ENCODE results near the gene YRDC. TPM values are rescaled to one million over a fixed set of nuclear protein-coding genes. Genes with fewer than 3 reads are reported as not detected.

YRDC gene
- polyA plus RNA-seq, 1 donor (not counting 4 experiments of a cell fraction or from before 2014, with no cell fraction given): 22.2 TPM

- TF ChIP-seq EZH2 (IDR thresholded peaks at IDR 0.05; ENCODE audit: low read length) (no peak), CTCF (optimal IDR thresholded peaks at IDR 0.05 in 1 of 3, IDR thresholded peaks at IDR 0.05 in 1 of 3, conservative IDR thresholded peaks at IDR 0.05 in 1 of 3; ENCODE audit: extremely low read depth in 1 of 3, insufficient read depth in 2 of 3, low read length in 3 of 3) (no peak)
- dilution Hi-C loops (cut with MboI; ENCODE audit: extremely low pct_ligation_motif_present, low sequenced_read_pairs): no loop called here
- DNase-seq (ENCODE audit: low read depth, low spot score) (no peak), FAIRE-seq (no peak)
- Histone ChIP-seq H3K27ac (ENCODE audit: control insufficient read depth, insufficient read depth, low read length) (no peak overlapping the region), H3K4me1 (ENCODE audit: control insufficient read depth, extremely low read depth, insufficient read depth, low read length) (peaks cover 5% of the 10 kb centered on the region), H3K79me2 (ENCODE audit: control insufficient read depth, insufficient read depth, low read length) (no peaks in the 10 kb centered on the region), H4K20me1 (ENCODE audit: control insufficient read depth, extremely low read depth, insufficient read depth, low read length) (no peaks in the 10 kb centered on the region), H3K4me2 (ENCODE audit: control insufficient read depth, extremely low read depth, insufficient read depth, low read depth, low read length) (no peak overlapping the region), H3K9ac (ENCODE audit: control insufficient read depth, extremely low read depth, insufficient read depth, low read length) (no peak overlapping the region), H3K9me1 (ENCODE audit: control insufficient read depth, extremely low read depth, insufficient read depth, low read length) (no peaks in the 10 kb centered on the region), H3K36me3 (ENCODE audit: control insufficient read depth in 2 of 2, extremely low read depth in 1 of 2, insufficient read depth in 2 of 2, low read length in 2 of 2) (peaks cover 21 to 23% of the 10 kb centered on the region in 2 experiments), H3K9me3 (ENCODE audit: control insufficient read depth, low read depth, low read length) (no peaks in the 10 kb centered on the region), H2AFZ (ENCODE audit: control insufficient read depth, low read length) (no peak overlapping the region), H3K4me3 (ENCODE audit: control insufficient read depth in 2 of 3, extremely low read depth in 1 of 3, insufficient read depth in 2 of 3, low read depth in 1 of 3, low read length in 3 of 3) (no peak overlapping the region), H3K27me3 (ENCODE audit: control insufficient read depth, extremely low read depth, insufficient read depth, low read length) (no peaks in the 10 kb centered on the region)
Measured at GRCh38 chr1:37825506-37825905, 17.5 kb upstream of the YRDC start.

- FAIRE-seq: no peak
- dilution Hi-C loops (cut with MboI; ENCODE audit: extremely low pct_ligation_motif_present, low sequenced_read_pairs): no loop called here
- no peak overlapping the region for H3K4me2 ChIP-seq (ENCODE audit: control insufficient read depth, extremely low read depth, insufficient read depth, low read depth, low read length)
Measured at GRCh38 chr1:37824001-37824400, 16.0 kb upstream of the YRDC start.

More at GRCh38 chr1:37824001-37824400, 16.0 kb upstream of the YRDC start:
- Histone ChIP-seq H3K79me2 (ENCODE audit: control insufficient read depth, insufficient read depth, low read length) (no peaks in the 10 kb centered on the region), H4K20me1 (ENCODE audit: control insufficient read depth, extremely low read depth, insufficient read depth, low read length) (no peaks in the 10 kb centered on the region), H3K9me3 (ENCODE audit: control insufficient read depth, low read depth, low read length) (no peaks in the 10 kb centered on the region), H3K9ac (ENCODE audit: control insufficient read depth, extremely low read depth, insufficient read depth, low read length) (no peak overlapping the region), H3K4me3 (ENCODE audit: control insufficient read depth in 2 of 3, extremely low read depth in 1 of 3, insufficient read depth in 2 of 3, low read depth in 1 of 3, low read length in 3 of 3) (no peak overlapping the region), H3K36me3 (ENCODE audit: control insufficient read depth in 2 of 2, extremely low read depth in 1 of 2, insufficient read depth in 2 of 2, low read length in 2 of 2) (peaks cover 26 to 28% of the 10 kb centered on the region in 2 experiments), H3K27ac (ENCODE audit: control insufficient read depth, insufficient read depth, low read length) (no peak overlapping the region), H3K4me1 (ENCODE audit: control insufficient read depth, extremely low read depth, insufficient read depth, low read length) (peaks cover 5% of the 10 kb centered on the region), H2AFZ (ENCODE audit: control insufficient read depth, low read length) (no peak overlapping the region), H3K9me1 (ENCODE audit: control insufficient read depth, extremely low read depth, insufficient read depth, low read length) (no peaks in the 10 kb centered on the region), H3K27me3 (ENCODE audit: control insufficient read depth, extremely low read depth, insufficient read depth, low read length) (no peaks in the 10 kb centered on the region)
- DNase-seq (ENCODE audit: low read depth, low spot score): no peak
- TF ChIP-seq EZH2 (IDR thresholded peaks at IDR 0.05; ENCODE audit: low read length) (no peak), CTCF (optimal IDR thresholded peaks at IDR 0.05 in 1 of 3, IDR thresholded peaks at IDR 0.05 in 1 of 3, conservative IDR thresholded peaks at IDR 0.05 in 1 of 3; ENCODE audit: extremely low read depth in 1 of 3, insufficient read depth in 2 of 3, low read length in 3 of 3) (no peak)

Data from keratinocyte (primary cell).